NCI-H345 (cell line): ENCODE measurements around the gene UBR4.

ENCODE experiments used
- DNase-seq: peaks from one replicate; lab custom pipeline; 2025; lab: John Stamatoyannopoulos, UW

Gene UBR4

GRCh38 chr1:19057182-19057779 is 152.8 kb downstream of the UBR4 start:
- no peak for DNase-seq

GRCh38 chr1:19055701-19056100 is 154.4 kb downstream of the UBR4 start:
- DNase-seq: no peak

- DNase-seq: no peak
Measured at GRCh38 chr1:19055001-19055400, 155.1 kb downstream of the UBR4 start.

GRCh38 chr1:19054216-19054615 is 155.8 kb downstream of the UBR4 start:
- no peak for DNase-seq

GRCh38 chr1:19053486-19053885 is 156.6 kb downstream of the UBR4 start:
- peak; percentile 71 for DNase-seq

GRCh38 chr1:19049798-19050197 is 160.3 kb downstream of the UBR4 start:
- no peak for DNase-seq

- DNase-seq: no peak
Measured at GRCh38 chr1:19049128-19049768, 160.8 kb downstream of the UBR4 start.

GRCh38 chr1:19046972-19047731 is 162.9 kb downstream of the UBR4 start:
- DNase-seq: no peak

GRCh38 chr1:19045898-19046880 is 163.9 kb downstream of the UBR4 start:
- no peak for DNase-seq

- no peak for DNase-seq
Measured at GRCh38 chr1:19044975-19045831, 164.9 kb downstream of the UBR4 start.

- no peak for DNase-seq
Measured at GRCh38 chr1:19044471-19044870, 165.6 kb downstream of the UBR4 start.

- no peak for DNase-seq
Measured at GRCh38 chr1:19043579-19044443, 166.3 kb downstream of the UBR4 start.

- no peak for DNase-seq
Measured at GRCh38 chr1:19042675-19043578, 167.1 kb downstream of the UBR4 start.

- no peak for DNase-seq
Measured at GRCh38 chr1:19040010-19040680, 169.9 kb downstream of the UBR4 start.

GRCh38 chr1:19038732-19039131 is 171.3 kb downstream of the UBR4 start:
- DNase-seq: no peak

- DNase-seq: no peak
Measured at GRCh38 chr1:19038096-19038495, 172.0 kb downstream of the UBR4 start.

- no peak for DNase-seq
Measured at GRCh38 chr1:19037659-19038058, 172.4 kb downstream of the UBR4 start.

- DNase-seq: no peak
Measured at GRCh38 chr1:19036813-19037605, 173.1 kb downstream of the UBR4 start.
